ENCODE results near the gene FRMD4A. TPM values are rescaled to one million over a fixed set of nuclear protein-coding genes. Genes with fewer than 3 reads are reported as not detected.

The FRMD4A gene
- total RNA-seq, 4 donors from 2014 or later, result 27.5 to 40.4 (median 33.0) TPM

- WGBS, 2 donors, result 81 to 88% methylated on average over 3 of the region's 3 CpGs
- TF ChIP-seq, protein P1, sequence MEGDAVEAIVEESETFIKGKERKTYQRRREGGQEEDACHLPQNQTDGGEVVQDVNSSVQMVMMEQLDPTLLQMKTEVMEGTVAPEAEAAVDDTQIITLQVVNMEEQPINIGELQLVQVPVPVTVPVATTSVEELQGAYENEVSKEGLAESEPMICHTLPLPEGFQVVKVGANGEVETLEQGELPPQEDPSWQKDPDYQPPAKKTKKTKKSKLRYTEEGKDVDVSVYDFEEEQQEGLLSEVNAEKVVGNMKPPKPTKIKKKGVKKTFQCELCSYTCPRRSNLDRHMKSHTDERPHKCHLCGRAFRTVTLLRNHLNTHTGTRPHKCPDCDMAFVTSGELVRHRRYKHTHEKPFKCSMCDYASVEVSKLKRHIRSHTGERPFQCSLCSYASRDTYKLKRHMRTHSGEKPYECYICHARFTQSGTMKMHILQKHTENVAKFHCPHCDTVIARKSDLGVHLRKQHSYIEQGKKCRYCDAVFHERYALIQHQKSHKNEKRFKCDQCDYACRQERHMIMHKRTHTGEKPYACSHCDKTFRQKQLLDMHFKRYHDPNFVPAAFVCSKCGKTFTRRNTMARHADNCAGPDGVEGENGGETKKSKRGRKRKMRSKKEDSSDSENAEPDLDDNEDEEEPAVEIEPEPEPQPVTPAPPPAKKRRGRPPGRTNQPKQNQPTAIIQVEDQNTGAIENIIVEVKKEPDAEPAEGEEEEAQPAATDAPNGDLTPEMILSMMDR (IDR thresholded peaks at IDR 0.05), result no peak
- TF ChIP-seq POLR2A (IDR thresholded peaks at IDR 0.05), result no peak
- no peak for DNase-seq (ENCODE audit: low spot score in 2 of 2)
- no peak overlapping the region for H3K4me3 ChIP-seq (ENCODE audit: low read depth, poor library complexity, severe bottlenecking)
- intact Hi-C loops (cut with DNase I; ENCODE audit: low total_unique reads), result no loop called here
These were observed 698.3 kb downstream of the FRMD4A start for GRCh38 chr10:13632440-13632839.

- TF ChIP-seq, protein P1 (IDR thresholded peaks at IDR 0.05), result no peak
- TF ChIP-seq POLR2A (IDR thresholded peaks at IDR 0.05), result no peak
- WGBS, 2 donors, result 84 to 87% methylated on average over 6 of the region's 6 CpGs
- intact Hi-C loops (cut with DNase I; ENCODE audit: low total_unique reads), result no loop called here
These were observed 699.1 kb downstream of the FRMD4A start for GRCh38 chr10:13631594-13631993.

GRCh38 chr10:13630231-13630630 is 700.5 kb downstream of the FRMD4A start:
- TF ChIP-seq, protein P1 (IDR thresholded peaks at IDR 0.05), result no peak
- no peak for TF ChIP-seq POLR2A (IDR thresholded peaks at IDR 0.05)
- no peak overlapping the region for H3K4me3 ChIP-seq (ENCODE audit: low read depth, poor library complexity, severe bottlenecking)
- DNase-seq (ENCODE audit: low spot score in 2 of 2), result no peak
- intact Hi-C loops (cut with DNase I; ENCODE audit: low total_unique reads), result no loop called here

More at GRCh38 chr10:13631594-13631993, 699.1 kb downstream of the FRMD4A start:
- no peak for DNase-seq (ENCODE audit: low spot score in 2 of 2)
- no peak overlapping the region for H3K4me3 ChIP-seq (ENCODE audit: low read depth, poor library complexity, severe bottlenecking)

DNA sequence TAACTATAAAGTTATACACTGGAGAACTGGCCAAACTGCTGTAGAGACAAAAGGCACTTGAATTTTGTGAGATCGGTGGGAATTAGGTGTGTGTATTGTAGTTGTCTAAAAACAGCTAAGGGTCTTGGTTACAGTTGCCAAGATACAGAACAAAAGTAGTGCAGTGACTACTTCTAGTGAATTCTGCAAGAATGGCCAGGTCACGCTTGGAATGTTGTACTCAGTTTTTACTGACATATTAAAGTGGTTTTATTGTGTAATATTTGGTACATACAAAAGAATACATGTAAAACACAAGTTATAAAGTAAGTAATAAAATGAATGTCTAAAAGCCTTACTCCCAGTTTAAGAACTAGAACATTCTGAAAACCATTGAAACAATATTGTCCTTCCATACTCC is 701.6 kb downstream of the FRMD4A start:
- DNase-seq (ENCODE audit: low spot score in 2 of 2), result no peak
- TF ChIP-seq POLR2A (IDR thresholded peaks at IDR 0.05), result no peak
- TF ChIP-seq, protein P1 (IDR thresholded peaks at IDR 0.05), result no peak
- WGBS, 2 donors, result 87 to 88% methylated on average over 2 of the region's 2 CpGs
- intact Hi-C loops (cut with DNase I; ENCODE audit: low total_unique reads), result no loop called here
- no peak overlapping the region for H3K4me3 ChIP-seq (ENCODE audit: low read depth, poor library complexity, severe bottlenecking)

- no peak overlapping the region for H3K4me3 ChIP-seq (ENCODE audit: low read depth, poor library complexity, severe bottlenecking)
These were observed 702.1 kb downstream of the FRMD4A start for GRCh38 chr10:13628661-13629060.

More at GRCh38 chr10:13628661-13629060, 702.1 kb downstream of the FRMD4A start:
- no peak for DNase-seq (ENCODE audit: low spot score in 2 of 2)
- intact Hi-C loops (cut with DNase I; ENCODE audit: low total_unique reads), result no loop called here
- TF ChIP-seq, protein P1 (IDR thresholded peaks at IDR 0.05), result no peak
- no peak for TF ChIP-seq POLR2A (IDR thresholded peaks at IDR 0.05)
- 66 to 68% methylated on average over 7 of the region's 7 CpGs for whole genome bisulfite sequencing, 2 donors
